Psoas muscle (tissue), 8 donors: Measurements from ENCODE around the gene DCTPP1. TPM values are rescaled to one million over a fixed set of nuclear protein-coding genes. Genes with fewer than 3 reads are reported as not detected.

Source experiments
- ATAC-seq, 4 donors: fragments of 200-7000 bp; cut with Tn5 transposase; one replicate each; pipeline ENCODE4 v1.9.1; 2020; ENCODE audit warnings: moderate library complexity in 3 of 4, mild to moderate bottlenecking in 2 of 4
- DNase-seq, 2 donors: peaks; one replicate each; pipeline ENCODE4 v3.0.0-alpha.2; 2020
- H3K27ac ChIP-seq: fragments of 200-600 bp; one replicate; pipeline ENCODE4 v1.8.0; 2022
- H3K27me3 ChIP-seq, 3 donors: fragments of 200-600 bp in 1 of 3; one replicate each; pipeline versions ENCODE4 v1.6.1 to v1.8.0; 2013 to 2022; ENCODE audit warnings: low read length in 2 of 3, mild to moderate bottlenecking in 2 of 3, moderate library complexity in 1 of 3; ENCODE audit not compliant: insufficient read depth in 3 of 3
- H3K36me3 ChIP-seq, 2 donors: fragments of 200-600 bp in 1 of 2; one replicate each; pipeline versions ENCODE4 v1.6.1 to v1.8.0; 2013 to 2022; ENCODE audit warnings: low read depth in 1 of 2, mild to moderate bottlenecking in 1 of 2, moderate library complexity in 1 of 2; ENCODE audit not compliant: insufficient read depth in 1 of 2
- H3K4me1 ChIP-seq: fragments of 200-600 bp; one replicate; pipeline ENCODE4 v1.8.0; 2022
- H3K4me3 ChIP-seq: fragments of 200-600 bp; one replicate; pipeline ENCODE4 v1.8.0; 2022; ENCODE audit warnings: mild to moderate bottlenecking
- H3K9me3 ChIP-seq: fragments of 200-600 bp; one replicate; pipeline ENCODE4 v1.8.0; 2022
- WGBS, 3 donors: extraction: QIAGEN DNeasy Blood & Tissue Kit; methylation state at CpG; one replicate each; pipeline versions ENCODE4 v1.1.6 to v1.1.7; 2013; 5-methylcytosine and 5-hydroxymethylcytosine counted together
- intact Hi-C, 2 donors: fragments of 100-400 bp; cut with DNase I; formaldehyde crosslinking; loops; one replicate each; pipeline versions ENCODE4 v1.11.0 to v1.14.2; 2022
- polyA plus RNA-seq, 3 donors: library from polyadenylated mRNA; stranded (reverse); fragments of 200-250 nt; gene quantifications; one replicate each; pipeline ENCODE4 v1.2.3, GENCODE V29; 2013
- total RNA-seq, 4 donors: library from RNA; stranded (reverse); fragmentation: NEBNext Ultra II Directional in 2 of 4; extraction: Animal tissue kit (Norgen Biotek cat#: 25700) in 2 of 4; gene quantifications; one replicate each; pipeline versions ENCODE4 v1.2.1 to v1.2.4, GENCODE V29; 2021 to 2023
- TF ChIP-seq, protein P1 (sequence below): fragments of 200-600 bp; IDR thresholded peaks from one replicate; pipeline ENCODE4 v1.8.0; 2022; ENCODE audit warnings: antibody characterized with exemption
- donor health status: healthy with polysubstance abuse.
- donor health status: DM: no; HTN: no; CAD: no; lungs with moderate emphysema.
- donor health status: Bipolar disorder and iron deficiency.
- donor health status: healthy.
- donor health status: DM: yes; HTN: yes; CAD: no.
- donor health status: DM: no; HTN: no; CAD: no.
- donor health status: DM: no; HTN: no; CAD: no.
- donor health status: DM: yes; HTN: yes; CAD: no.

DCTPP1 gene
- total and polyA plus RNA-seq, 7 donors, result 23.3 to 84.2 (median 42.2) TPM

- DNase-seq (peak in 1 of 2 donors; percentile 22), ATAC-seq (no peak)
- TF ChIP-seq, protein P1, sequence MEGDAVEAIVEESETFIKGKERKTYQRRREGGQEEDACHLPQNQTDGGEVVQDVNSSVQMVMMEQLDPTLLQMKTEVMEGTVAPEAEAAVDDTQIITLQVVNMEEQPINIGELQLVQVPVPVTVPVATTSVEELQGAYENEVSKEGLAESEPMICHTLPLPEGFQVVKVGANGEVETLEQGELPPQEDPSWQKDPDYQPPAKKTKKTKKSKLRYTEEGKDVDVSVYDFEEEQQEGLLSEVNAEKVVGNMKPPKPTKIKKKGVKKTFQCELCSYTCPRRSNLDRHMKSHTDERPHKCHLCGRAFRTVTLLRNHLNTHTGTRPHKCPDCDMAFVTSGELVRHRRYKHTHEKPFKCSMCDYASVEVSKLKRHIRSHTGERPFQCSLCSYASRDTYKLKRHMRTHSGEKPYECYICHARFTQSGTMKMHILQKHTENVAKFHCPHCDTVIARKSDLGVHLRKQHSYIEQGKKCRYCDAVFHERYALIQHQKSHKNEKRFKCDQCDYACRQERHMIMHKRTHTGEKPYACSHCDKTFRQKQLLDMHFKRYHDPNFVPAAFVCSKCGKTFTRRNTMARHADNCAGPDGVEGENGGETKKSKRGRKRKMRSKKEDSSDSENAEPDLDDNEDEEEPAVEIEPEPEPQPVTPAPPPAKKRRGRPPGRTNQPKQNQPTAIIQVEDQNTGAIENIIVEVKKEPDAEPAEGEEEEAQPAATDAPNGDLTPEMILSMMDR, result no peak
- peak overlapping the region; percentile 100 for H3K27ac ChIP-seq
- WGBS, 3 donors, result 21 to 24% (median 24%) methylated on average over 11 of the region's 11 CpGs
- H3K36me3 ChIP-seq, result peaks cover 0 to 17% of the 10 kb centered on the region in 2 donors
- H3K9me3 ChIP-seq, result no peaks in the 10 kb centered on the region
- H3K4me1 ChIP-seq, result peaks cover 22% of the 10 kb centered on the region
- no peaks in the 10 kb centered on the region for H3K27me3 ChIP-seq
- H3K4me3 ChIP-seq, result peak overlapping the region; percentile 97
- intact Hi-C loops, result loop anchor here (1.0 to 10.0 kb wide), 3 partner anchors 82 to 190 kb away; partner anchors contain the start of gene ZNF768 (in 1 of the 2)
Measured at GRCh38 chr16:30445149-30445407, 15.2 kb upstream of the DCTPP1 start.

GRCh38 chr16:30444231-30445148 is 14.7 kb upstream of the DCTPP1 start:
- DNase-seq (no peak), ATAC-seq (no peak)
- intact Hi-C loops, result loop anchor here (1.0 to 10.0 kb wide), 3 partner anchors 83 to 190 kb away; partner anchors contain the start of gene ZNF768 (in 1 of the 2)
- no peaks in the 10 kb centered on the region for H3K9me3 ChIP-seq
- H3K36me3 ChIP-seq, result peaks cover 0 to 17% of the 10 kb centered on the region in 2 donors
- 86 to 90% (median 87%) methylated on average over 29 of the region's 29 CpGs for WGBS, 3 donors
- H3K27ac ChIP-seq, result peak overlapping the region; percentile 100
- TF ChIP-seq, protein P1, result no peak
- peak overlapping the region; percentile 97 for H3K4me3 ChIP-seq
- peaks cover 22% of the 10 kb centered on the region for H3K4me1 ChIP-seq
- no peaks in the 10 kb centered on the region for H3K27me3 ChIP-seq

DNA sequence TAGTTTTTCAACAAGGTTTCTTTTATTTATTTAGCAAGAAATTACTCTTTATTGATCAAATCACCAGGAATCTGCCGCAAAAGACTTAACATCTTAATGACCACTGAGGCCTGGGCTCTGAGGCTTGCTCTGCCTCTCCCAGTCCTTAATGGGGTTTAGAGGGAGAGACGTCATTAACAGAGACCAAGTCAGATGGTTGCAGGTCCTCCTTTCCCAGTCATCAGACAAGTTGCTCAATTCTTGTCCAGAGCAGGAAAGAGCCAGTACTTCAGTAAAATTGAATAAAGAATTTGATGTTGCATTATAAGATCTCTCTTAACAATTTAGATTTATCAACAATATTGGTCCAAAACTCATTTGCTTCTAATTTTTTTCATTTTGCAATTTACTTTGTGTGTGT is 13.8 kb upstream of the DCTPP1 start:
- H3K9me3 ChIP-seq, result no peaks in the 10 kb centered on the region
- H3K36me3 ChIP-seq, result peaks cover 0 to 17% of the 10 kb centered on the region in 2 donors
- intact Hi-C loops, result loop anchor here (1.0 to 10.0 kb wide), 2 partner anchors 13 to 191 kb away; partner anchors contain the start of gene DCTPP1 (in 1 of the 2)
- ATAC-seq, result no peak
- 63 to 78% (median 69%) methylated on average over 2 of the region's 2 CpGs for WGBS, 3 donors
- peaks cover 22% of the 10 kb centered on the region for H3K4me1 ChIP-seq
- TF ChIP-seq, protein P1, result no peak
- DNase-seq, result no peak
- peak overlapping the region; percentile 9 for H3K27ac ChIP-seq
- peak overlapping the region; percentile 97 for H3K4me3 ChIP-seq
- H3K27me3 ChIP-seq, result no peaks in the 10 kb centered on the region

- 86 to 91% (median 88%) methylated on average over 6 of the region's 6 CpGs for WGBS, 3 donors
- ATAC-seq (no peak), DNase-seq (no peak)
- peaks cover 0 to 17% of the 10 kb centered on the region in 2 donors for H3K36me3 ChIP-seq
- peaks cover 16% of the 10 kb centered on the region for H3K4me1 ChIP-seq
- no peak overlapping the region for H3K4me3 ChIP-seq
- intact Hi-C loops, result loop anchor here in 1 of 2 donors (10.0 kb wide), 1 partner anchor 195 kb away; no protein-coding TSS in a partner anchor
- H3K27ac ChIP-seq, result no peak overlapping the region
- TF ChIP-seq, protein P1, result no peak
- no peaks in the 10 kb centered on the region for H3K27me3 ChIP-seq
- H3K9me3 ChIP-seq, result no peaks in the 10 kb centered on the region
Measured at GRCh38 chr16:30439720-30440348, 10.0 kb upstream of the DCTPP1 start.
